Stimulated activated naive B cell treated with anti-CD40 and anti-IgM and Interleukin-4, amounts not matched to agents 10 μg/mL and 1 μg/mL and 100 μg/mL, for 72 hours (primary cell): ENCODE measurements around the gene ADAM12.

Experiments used
- ATAC-seq, 2 donors: fragments of 150-1000 bp; cut with Tn5 transposase; replicated peaks; 2 replicates each; pipeline ENCODE4 v1.10.0; 2021; ENCODE audit warnings: moderate library complexity in 1 of 2
- DNase-seq: peaks from one replicate; pipeline ENCODE4 v3.0.0; 2021
- H3K27ac Mint-ChIP-seq: one replicate; pipeline ENCODE4 v1.8.0; 2022; ENCODE audit warnings: mild to moderate bottlenecking, mixed read lengths
- H3K27me3 Mint-ChIP-seq, 2 donors: one replicate each; pipeline ENCODE4 v1.8.0; 2022; ENCODE audit warnings: mixed read lengths in 2 of 2
- H3K36me3 Mint-ChIP-seq, 2 donors: one replicate each; pipeline ENCODE4 v1.8.0; 2022; ENCODE audit warnings: mixed read lengths in 2 of 2, mild to moderate bottlenecking in 1 of 2
- H3K4me1 Mint-ChIP-seq, 2 donors: one replicate each; pipeline ENCODE4 v1.8.0; 2022; ENCODE audit warnings: mixed read lengths in 2 of 2, mild to moderate bottlenecking in 1 of 2
- H3K4me3 Mint-ChIP-seq, 2 donors: one replicate each; pipeline ENCODE4 v1.8.0; 2022; ENCODE audit warnings: mild to moderate bottlenecking in 2 of 2, mixed read lengths in 2 of 2, moderate library complexity in 1 of 2
- H3K9me3 Mint-ChIP-seq, 2 donors: one replicate each; pipeline ENCODE4 v1.8.0; 2022; ENCODE audit warnings: mixed read lengths in 2 of 2, mild to moderate bottlenecking in 1 of 2

The ADAM12 gene

DNA sequence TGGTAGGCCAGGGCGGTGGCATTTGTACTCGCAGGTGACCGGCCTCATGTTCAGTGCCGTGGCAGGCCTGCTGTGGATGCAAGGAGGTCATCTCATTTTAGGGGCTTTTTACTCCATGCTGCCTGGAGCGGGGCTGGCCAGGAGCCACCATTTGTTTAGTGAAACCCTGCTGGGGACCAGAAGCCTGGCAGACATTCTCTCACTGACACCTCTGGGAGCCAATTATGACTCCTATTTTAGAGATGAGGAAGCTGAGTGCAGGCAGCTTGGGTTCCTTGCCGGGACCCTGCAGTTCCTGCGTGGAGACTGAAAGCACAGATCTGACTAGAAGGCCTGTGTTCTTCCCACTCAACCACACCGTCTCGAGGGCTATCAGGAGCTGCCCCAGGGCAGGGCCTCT, 305.3 kb downstream of the ADAM12 start:
- H3K4me1 Mint-ChIP-seq = no peaks in the 10 kb centered on the region
- peaks cover 0 to 2% of the 10 kb centered on the region in 2 donors for H3K9me3 Mint-ChIP-seq
- DNase-seq (no peak), ATAC-seq (no peak)
- H3K27me3 Mint-ChIP-seq = peaks cover 27 to 35% of the 10 kb centered on the region in 2 donors
- H3K36me3 Mint-ChIP-seq = no peaks in the 10 kb centered on the region
- H3K27ac Mint-ChIP-seq = no peak overlapping the region
- H3K4me3 Mint-ChIP-seq = no peak overlapping the region

- peaks cover 0 to 2% of the 10 kb centered on the region in 2 donors for H3K9me3 Mint-ChIP-seq
- ATAC-seq (no peak), DNase-seq (no peak)
- H3K27ac Mint-ChIP-seq = no peak overlapping the region
- H3K4me3 Mint-ChIP-seq = no peak overlapping the region
- no peaks in the 10 kb centered on the region for H3K36me3 Mint-ChIP-seq
- peaks cover 29 to 38% of the 10 kb centered on the region in 2 donors for H3K27me3 Mint-ChIP-seq
- no peaks in the 10 kb centered on the region for H3K4me1 Mint-ChIP-seq
Measured at GRCh38 chr10:126081841-126082466, 306.3 kb downstream of the ADAM12 start.

DNA sequence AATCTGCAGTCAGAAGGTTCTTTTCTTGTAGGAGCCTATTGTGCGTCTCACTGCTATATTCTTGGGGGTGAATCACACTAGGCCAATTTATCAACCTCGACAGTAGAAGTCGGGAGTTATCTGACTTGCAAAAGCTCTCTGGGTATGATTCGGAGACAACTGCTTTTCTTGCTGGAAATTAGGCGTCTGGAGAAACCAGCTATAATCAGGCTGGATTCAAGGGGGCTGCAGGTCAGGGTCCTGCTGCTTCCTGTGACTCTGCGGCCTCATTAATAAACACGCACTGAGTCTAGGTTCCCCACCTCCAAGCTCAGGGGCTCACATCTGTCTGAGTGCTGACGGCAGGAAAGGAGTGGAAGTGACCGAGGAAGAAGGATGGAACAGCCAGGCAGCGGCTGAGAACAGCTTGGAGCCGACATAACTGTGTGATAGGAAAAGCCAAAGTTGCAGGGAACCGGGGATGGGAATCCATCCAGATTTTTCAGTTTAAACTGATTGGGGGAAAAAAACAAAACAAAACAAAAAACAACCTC, 307.3 kb downstream of the ADAM12 start:
- Mint-ChIP-seq H3K27ac (no peak overlapping the region), H3K27me3 (peaks cover 29 to 45% of the 10 kb centered on the region in 2 donors), H3K9me3 (peaks cover 0 to 2% of the 10 kb centered on the region in 2 donors), H3K4me3 (no peak overlapping the region), H3K36me3 (no peaks in the 10 kb centered on the region), H3K4me1 (no peaks in the 10 kb centered on the region)
- DNase-seq (no peak), ATAC-seq (no peak)

- DNase-seq (no peak), ATAC-seq (no peak)
- no peak overlapping the region for H3K4me3 Mint-ChIP-seq
- H3K27ac Mint-ChIP-seq = no peak overlapping the region
- H3K27me3 Mint-ChIP-seq = peaks cover 25 to 39% of the 10 kb centered on the region in 2 donors
- no peaks in the 10 kb centered on the region for H3K4me1 Mint-ChIP-seq
- peaks cover 0 to 2% of the 10 kb centered on the region in 2 donors for H3K9me3 Mint-ChIP-seq
- no peaks in the 10 kb centered on the region for H3K36me3 Mint-ChIP-seq
Measured at GRCh38 chr10:126080291-126080825, 307.9 kb downstream of the ADAM12 start.

DNA sequence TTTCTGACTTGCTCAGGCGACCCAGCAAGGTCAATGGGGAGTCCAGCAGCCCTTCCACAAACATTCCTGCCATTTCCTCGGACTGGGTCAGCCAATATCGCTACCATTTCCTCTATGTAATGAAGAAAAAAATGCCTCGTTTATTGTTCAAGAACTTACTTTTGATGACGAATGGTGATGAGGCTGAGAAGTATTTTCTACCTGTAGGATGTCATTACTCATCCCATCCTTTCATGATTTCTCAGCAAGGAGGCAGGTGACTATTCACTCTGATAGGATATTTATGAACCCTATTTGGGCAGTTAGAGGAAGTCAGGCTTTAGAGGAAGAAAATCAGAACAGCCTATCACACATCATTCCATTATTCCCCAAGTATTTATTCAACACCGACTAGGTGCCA, 313.3 kb downstream of the ADAM12 start:
- H3K4me3 Mint-ChIP-seq = no peak overlapping the region
- H3K9me3 Mint-ChIP-seq = peaks cover 0 to 2% of the 10 kb centered on the region in 2 donors
- H3K27ac Mint-ChIP-seq = no peak overlapping the region
- H3K4me1 Mint-ChIP-seq = no peaks in the 10 kb centered on the region
- H3K27me3 Mint-ChIP-seq = peaks cover 31 to 37% of the 10 kb centered on the region in 2 donors
- H3K36me3 Mint-ChIP-seq = no peaks in the 10 kb centered on the region
- ATAC-seq (no peak), DNase-seq (no peak)

GRCh38 chr10:126074291-126074690, 314.0 kb downstream of the ADAM12 start:
- Mint-ChIP-seq H3K27me3 (peaks cover 29 to 36% of the 10 kb centered on the region in 2 donors), H3K27ac (no peak overlapping the region), H3K4me1 (no peaks in the 10 kb centered on the region), H3K36me3 (no peaks in the 10 kb centered on the region), H3K4me3 (no peak overlapping the region), H3K9me3 (peaks cover 0 to 2% of the 10 kb centered on the region in 2 donors)
- ATAC-seq (no peak), DNase-seq (no peak)

DNA sequence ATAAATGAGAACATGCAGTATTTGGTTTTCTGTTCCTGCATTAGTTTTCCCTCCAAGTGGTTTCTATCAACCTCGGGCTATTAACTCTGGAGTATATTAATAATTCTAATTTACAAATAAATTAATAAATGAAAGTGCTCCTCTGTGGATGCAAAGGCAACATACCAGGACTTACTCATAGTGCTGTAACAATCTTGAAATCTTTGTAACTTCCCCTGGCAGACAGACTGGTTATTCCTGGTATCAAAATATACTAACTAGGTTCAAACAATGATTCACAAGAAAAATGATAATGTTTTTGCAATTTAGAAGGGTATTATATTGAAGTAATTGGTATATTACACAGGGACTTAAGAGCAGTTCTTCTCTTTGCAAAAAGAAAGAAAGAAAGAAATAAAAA, 314.7 kb downstream of the ADAM12 start:
- H3K4me1 Mint-ChIP-seq = no peaks in the 10 kb centered on the region
- DNase-seq (no peak), ATAC-seq (no peak)
- H3K27me3 Mint-ChIP-seq = peaks cover 26 to 31% of the 10 kb centered on the region in 2 donors
- no peaks in the 10 kb centered on the region for H3K36me3 Mint-ChIP-seq
- H3K4me3 Mint-ChIP-seq = no peak overlapping the region
- peaks cover 0 to 2% of the 10 kb centered on the region in 2 donors for H3K9me3 Mint-ChIP-seq
- H3K27ac Mint-ChIP-seq = no peak overlapping the region

DNA sequence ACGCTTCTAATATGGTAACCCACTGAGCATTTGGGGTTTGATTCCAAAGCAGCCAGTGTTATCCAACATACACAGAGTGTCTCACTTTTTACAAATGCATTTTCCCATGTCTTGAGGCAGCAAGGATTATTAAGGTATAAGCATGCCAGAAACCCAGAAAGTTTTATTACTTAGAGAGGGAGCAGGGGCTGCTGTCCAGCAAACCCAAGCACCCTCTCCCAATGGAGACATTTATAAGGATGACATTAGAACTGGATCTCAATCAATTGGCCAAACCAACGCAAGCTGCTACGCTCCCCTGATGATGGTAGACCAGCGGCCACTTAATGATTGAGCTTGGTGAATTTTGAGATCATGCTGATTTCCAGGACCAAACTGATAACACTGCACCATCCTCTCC, 315.7 kb downstream of the ADAM12 start:
- peaks cover 25 to 27% of the 10 kb centered on the region in 2 donors for H3K27me3 Mint-ChIP-seq
- no peak overlapping the region for H3K4me3 Mint-ChIP-seq
- no peak overlapping the region for H3K27ac Mint-ChIP-seq
- H3K4me1 Mint-ChIP-seq = no peaks in the 10 kb centered on the region
- H3K9me3 Mint-ChIP-seq = no peaks in the 10 kb centered on the region
- DNase-seq = no peak
- no peak for ATAC-seq
- H3K36me3 Mint-ChIP-seq = no peaks in the 10 kb centered on the region

- H3K27me3 Mint-ChIP-seq = peaks cover 14 to 32% of the 10 kb centered on the region in 2 donors
- no peak for DNase-seq
- no peak for ATAC-seq
- no peak overlapping the region for H3K27ac Mint-ChIP-seq
- H3K4me3 Mint-ChIP-seq = no peak overlapping the region
- no peaks in the 10 kb centered on the region for H3K36me3 Mint-ChIP-seq
- H3K9me3 Mint-ChIP-seq = no peaks in the 10 kb centered on the region
- H3K4me1 Mint-ChIP-seq = no peaks in the 10 kb centered on the region
Measured at GRCh38 chr10:126070476-126071215, 317.6 kb downstream of the ADAM12 start.

DNA sequence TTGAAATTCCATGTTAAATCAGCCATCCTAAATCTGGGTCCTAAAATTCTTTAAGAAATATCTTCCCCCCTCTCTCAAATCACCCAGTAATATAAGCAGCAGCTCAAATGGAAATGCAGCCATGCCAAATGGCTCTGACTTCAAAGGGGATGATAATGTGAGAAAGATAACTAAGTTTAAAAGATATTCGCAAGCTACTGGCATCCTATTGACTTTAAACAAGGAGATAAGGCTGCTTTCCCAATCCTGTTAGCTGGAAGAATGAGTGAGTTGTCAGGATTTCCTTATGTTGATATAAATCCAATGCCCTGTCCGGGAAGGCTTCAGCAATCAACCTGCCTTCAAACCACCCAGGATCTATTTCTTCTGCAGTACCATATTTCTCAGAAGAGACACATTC, 320.0 kb downstream of the ADAM12 start:
- no peak overlapping the region for H3K4me3 Mint-ChIP-seq
- H3K27me3 Mint-ChIP-seq = peaks cover 14 to 27% of the 10 kb centered on the region in 2 donors
- no peaks in the 10 kb centered on the region for H3K9me3 Mint-ChIP-seq
- no peak for DNase-seq
- H3K4me1 Mint-ChIP-seq = no peaks in the 10 kb centered on the region
- H3K36me3 Mint-ChIP-seq = no peaks in the 10 kb centered on the region
- no peak for ATAC-seq
- H3K27ac Mint-ChIP-seq = no peak overlapping the region

GRCh38 chr10:126066456-126066855, 321.8 kb downstream of the ADAM12 start:
- Mint-ChIP-seq H3K4me3 (no peak overlapping the region), H3K27ac (no peak overlapping the region)

GRCh38 chr10:126065751-126066377, 322.4 kb downstream of the ADAM12 start:
- H3K4me3 Mint-ChIP-seq = no peak overlapping the region
- peaks cover 14 to 21% of the 10 kb centered on the region in 2 donors for H3K27me3 Mint-ChIP-seq
- no peak overlapping the region for H3K27ac Mint-ChIP-seq
- peaks cover 1 to 5% of the 10 kb centered on the region in 2 donors for H3K4me1 Mint-ChIP-seq
- no peaks in the 10 kb centered on the region for H3K36me3 Mint-ChIP-seq
- no peak for DNase-seq
- no peaks in the 10 kb centered on the region for H3K9me3 Mint-ChIP-seq
- ATAC-seq = no peak

More at GRCh38 chr10:126066456-126066855, 321.8 kb downstream of the ADAM12 start:
- peaks cover 1 to 5% of the 10 kb centered on the region in 2 donors for H3K4me1 Mint-ChIP-seq
- ATAC-seq (no peak), DNase-seq (no peak)
- H3K9me3 Mint-ChIP-seq = no peaks in the 10 kb centered on the region
- no peaks in the 10 kb centered on the region for H3K36me3 Mint-ChIP-seq
- peaks cover 12 to 24% of the 10 kb centered on the region in 2 donors for H3K27me3 Mint-ChIP-seq

GRCh38 chr10:126064512-126064911, 323.8 kb downstream of the ADAM12 start:
- Mint-ChIP-seq H3K27ac (no peak overlapping the region), H3K36me3 (no peaks in the 10 kb centered on the region), H3K9me3 (no peaks in the 10 kb centered on the region), H3K27me3 (peaks cover 14 to 20% of the 10 kb centered on the region in 2 donors), H3K4me3 (no peak overlapping the region), H3K4me1 (peaks cover 1 to 5% of the 10 kb centered on the region in 2 donors)
- ATAC-seq (no peak), DNase-seq (no peak)

DNA sequence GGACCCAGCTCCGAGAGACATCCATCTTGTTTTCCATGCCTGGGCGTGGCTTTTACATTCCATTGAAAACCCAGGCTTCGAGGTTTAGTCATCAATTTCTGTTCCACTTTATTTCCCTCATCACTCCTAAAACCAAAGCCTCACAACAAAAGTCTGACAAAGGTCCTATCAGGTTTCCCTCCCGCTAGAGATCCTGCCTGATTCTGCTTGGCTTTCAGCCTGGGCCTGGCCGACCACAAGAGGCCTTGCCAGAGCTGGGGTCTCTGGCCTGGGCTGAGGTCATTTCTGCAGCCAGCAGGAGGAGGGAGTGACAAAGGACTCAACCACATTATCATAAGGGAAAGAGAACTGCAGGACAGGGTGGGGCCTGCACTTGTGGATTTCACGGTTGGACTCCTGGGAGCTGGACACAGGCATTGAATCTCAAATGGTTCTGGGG, 324.9 kb downstream of the ADAM12 start:
- peaks cover 12 to 25% of the 10 kb centered on the region in 2 donors for H3K27me3 Mint-ChIP-seq
- H3K4me3 Mint-ChIP-seq = no peak overlapping the region
- H3K9me3 Mint-ChIP-seq = no peaks in the 10 kb centered on the region
- H3K27ac Mint-ChIP-seq = no peak overlapping the region
- peaks cover 1 to 5% of the 10 kb centered on the region in 2 donors for H3K4me1 Mint-ChIP-seq
- no peak for ATAC-seq
- no peaks in the 10 kb centered on the region for H3K36me3 Mint-ChIP-seq
- DNase-seq = no peak
